Activated CD8-positive, alpha-beta memory T cell treated with anti-CD3 and anti-CD28 coated beads, Interleukin-2, amount 50 U/mL, for 1 hour (primary cell): ENCODE results near the gene ZNF280A.
"Not testable (repeated sequence)": the region's sequence is repeated elsewhere in the genome, so short reads cannot be mapped to it uniquely, and the experiment has no call there.

ENCODE experiments used
- DNase-seq: peaks from one replicate; pipeline ENCODE4 v3.0.0-alpha.2; 2020; ENCODE audit errors: extremely low read depth

The ZNF280A gene

GRCh38 chr22:22468794-22469469 lies 51.1 kb downstream of the ZNF280A start:
- not testable (repeated sequence) for DNase-seq

GRCh38 chr22:22467112-22467511 lies 53.0 kb downstream of the ZNF280A start:
- DNase-seq = no peak

- no peak for DNase-seq
These were observed 54.3 kb downstream of the ZNF280A start for GRCh38 chr22:22465782-22466181.

GRCh38 chr22:22465094-22465602 lies 54.9 kb downstream of the ZNF280A start:
- DNase-seq = no peak

- no peak for DNase-seq
These were observed 55.5 kb downstream of the ZNF280A start for GRCh38 chr22:22464541-22465054.

- DNase-seq = peak; percentile 1
These were observed 56.1 kb downstream of the ZNF280A start for GRCh38 chr22:22463855-22464540.
